H1 (cell line): Measurements from ENCODE around the gene CMIP. TPM values are rescaled to one million over a fixed set of nuclear protein-coding genes. Genes with fewer than 3 reads are reported as not detected.

Experiments
- CTCF ChIA-PET: fragments of 300-600 bp; sonication (Branson Sonifier 250); formaldehyde crosslinking; loops from one replicate; lab custom pipeline; 2021; ENCODE audit not compliant: partially characterized antibody; lab: Charles Lee
- POLR2A ChIA-PET: fragments of 300-600 bp; sonication (Branson Sonifier 250); formaldehyde crosslinking; loops from one replicate; lab custom pipeline; 2021; ENCODE audit warnings: inconsistent platforms; ENCODE audit not compliant: partially characterized antibody; lab: Charles Lee
- DNase-seq, 2 experiments: peaks; one replicate each; pipeline versions ENCODE4 v3.0.0 to v3.0.0-alpha.2; 2010 to 2022; ENCODE audit warnings: low spot score in 2 of 2, low read depth in 1 of 2, mixed read lengths in 1 of 2
- FAIRE-seq: peaks from 2 replicates; lab custom pipeline; 2011; peaks lifted over from hg19 to GRCh38; lab: Jason Lieb, UNC
- H2AFZ ChIP-seq: 2 replicates; pipeline ENCODE4 v1.8.1; 2012; ENCODE audit warnings: low read length, inconsistent platforms
- H2AK5ac ChIP-seq: 2 replicates; pipeline ENCODE4 v1.6.1; 2013; ENCODE audit warnings: low read depth, low read length
- H2BK120ac ChIP-seq: replicated peaks from 2 replicates; pipeline ENCODE3; 2013; ENCODE audit warnings: low read depth, low read length, inconsistent platforms
- H2BK12ac ChIP-seq: 2 replicates; pipeline ENCODE4 v1.6.1; 2013; ENCODE audit warnings: low read depth, low read length
- H2BK15ac ChIP-seq: 2 replicates; pipeline ENCODE4 v1.6.1; 2013; ENCODE audit warnings: low read length
- H2BK20ac ChIP-seq: 2 replicates; pipeline ENCODE4 v1.6.1; 2013; ENCODE audit warnings: low read length
- H2BK5ac ChIP-seq: 2 replicates; pipeline ENCODE4 v1.6.1; 2013; ENCODE audit warnings: low read depth, low read length
- H3K14ac ChIP-seq: 2 replicates; pipeline ENCODE4 v1.6.1; 2013; ENCODE audit warnings: inconsistent platforms; ENCODE audit not compliant: insufficient read length
- H3K18ac ChIP-seq: 2 replicates; pipeline ENCODE4 v1.6.1; 2013; ENCODE audit warnings: low read length; ENCODE audit errors: extremely low read depth
- H3K23ac ChIP-seq: 2 replicates; pipeline ENCODE4 v1.6.1; 2013; ENCODE audit warnings: inconsistent platforms; ENCODE audit not compliant: insufficient read length
- H3K23me2 ChIP-seq: 2 replicates; pipeline ENCODE4 v1.6.1; 2013; ENCODE audit warnings: low read depth, low read length
- H3K27ac ChIP-seq: 2 replicates; pipeline ENCODE4 v1.6.1; 2011; ENCODE audit warnings: low read depth, low read length, inconsistent platforms
- H3K27me3 ChIP-seq, 4 experiments: replicated peaks in 1 of 4; 1 replicate in 1 of 4; 2 replicates in 3 of 4; pipeline versions ENCODE4 v1.6.1 to v1.8.1; 2011 to 2013; ENCODE audit warnings: low read length in 3 of 4, mild to moderate bottlenecking in 3 of 4, inconsistent platforms in 2 of 4, mixed read lengths in 2 of 4, moderate library complexity in 1 of 4; ENCODE audit not compliant: control insufficient read depth in 3 of 4, insufficient read depth in 3 of 4; ENCODE audit errors: extremely low read depth in 1 of 4
- H3K36me3 ChIP-seq, 4 experiments: 2 replicates each; pipeline versions ENCODE4 v1.6.1 to v1.8.1; 2011 to 2013; ENCODE audit warnings: mild to moderate bottlenecking in 4 of 4, low read length in 3 of 4, moderate library complexity in 2 of 4, control low read depth in 1 of 4, inconsistent platforms in 1 of 4; ENCODE audit not compliant: insufficient read depth in 4 of 4, control insufficient read depth in 2 of 4
- H3K4ac ChIP-seq: replicated peaks from 2 replicates; pipeline ENCODE3; 2013; ENCODE audit warnings: low read length, low read depth, mixed read lengths, inconsistent platforms; ENCODE audit not compliant: insufficient read length
- H3K4me1 ChIP-seq, 4 experiments: replicated peaks in 1 of 4; 1 replicate in 1 of 4; 2 replicates in 3 of 4; pipeline versions ENCODE4 v1.6.1 to v1.8.1; 2011 to 2013; ENCODE audit warnings: low read length in 3 of 4, inconsistent platforms in 2 of 4, mixed read lengths in 1 of 4; ENCODE audit not compliant: insufficient read depth in 4 of 4, control insufficient read depth in 3 of 4
- H3K4me2 ChIP-seq, 2 experiments: 2 replicates each; pipeline versions ENCODE4 v1.6.1 to v1.8.1; 2011 to 2013; ENCODE audit warnings: low read depth in 2 of 2, low read length in 2 of 2, control low read depth in 1 of 2, inconsistent platforms in 1 of 2, mild to moderate bottlenecking in 1 of 2; ENCODE audit not compliant: insufficient read depth in 1 of 2
- H3K4me3 ChIP-seq, 4 experiments: fragments of 200-600, 300-600 bp in 1 of 4; sonication (generic), shearing (Covaris generic), sonication (Bioruptor Twin) in 1 of 4; 2 replicates each; pipeline versions ENCODE4 v1.5.1 to v1.8.1; 2011 to 2016; ENCODE audit warnings: low read length in 4 of 4, low read depth in 3 of 4, control low read depth in 2 of 4, inconsistent platforms in 2 of 4, mild to moderate bottlenecking in 2 of 4, mixed read lengths in 1 of 4, moderate library complexity in 1 of 4; ENCODE audit not compliant: insufficient read depth in 2 of 4; ENCODE audit errors: extremely low read depth in 1 of 4
- H3K56ac ChIP-seq: replicated peaks from 2 replicates; pipeline ENCODE3; 2013; ENCODE audit warnings: low read depth, mild to moderate bottlenecking, mixed read lengths, low read length, inconsistent platforms; ENCODE audit not compliant: insufficient read length
- H3K79me1 ChIP-seq: 2 replicates; pipeline ENCODE4 v1.6.1; 2013; ENCODE audit warnings: low read depth, low read length, control low read depth
- H3K79me2 ChIP-seq, 2 experiments: 2 replicates each; pipeline versions ENCODE4 v1.6.1 to v1.8.1; 2012 to 2013; ENCODE audit warnings: low read length in 2 of 2, mild to moderate bottlenecking in 2 of 2, inconsistent platforms in 1 of 2; ENCODE audit not compliant: insufficient read depth in 2 of 2, control insufficient read depth in 1 of 2
- H3K9ac ChIP-seq, 4 experiments: replicated peaks in 1 of 4; 1 replicate in 1 of 4; 2 replicates in 3 of 4; pipeline versions ENCODE4 v1.6.1 to v1.8.1; 2011 to 2013; ENCODE audit warnings: low read depth in 3 of 4, low read length in 3 of 4, control low read depth in 2 of 4, mild to moderate bottlenecking in 2 of 4, moderate library complexity in 2 of 4, inconsistent platforms in 1 of 4; ENCODE audit errors: extremely low read depth in 1 of 4
- H3K9me3 ChIP-seq, 2 experiments: 2 replicates each; pipeline versions ENCODE4 v1.6.1 to v1.8.1; 2012 to 2013; ENCODE audit warnings: mild to moderate bottlenecking in 2 of 2, moderate library complexity in 2 of 2, control low read depth in 1 of 2, inconsistent platforms in 1 of 2, low read depth in 1 of 2, low read length in 1 of 2, mixed read lengths in 1 of 2; ENCODE audit not compliant: insufficient read depth in 2 of 2
- H4K20me1 ChIP-seq, 2 experiments: replicated peaks in 1 of 2; 2 replicates each; pipeline versions ENCODE3 to v1.8.1; 2011 to 2013; ENCODE audit warnings: inconsistent platforms in 2 of 2, low read length in 2 of 2, mild to moderate bottlenecking in 1 of 2; ENCODE audit not compliant: insufficient read depth in 2 of 2, control insufficient read depth in 1 of 2
- H4K5ac ChIP-seq: 2 replicates; pipeline ENCODE4 v1.6.1; 2013; ENCODE audit warnings: low read length, low read depth, mixed read lengths, inconsistent platforms; ENCODE audit not compliant: insufficient read length
- H4K8ac ChIP-seq: 2 replicates; pipeline ENCODE4 v1.8.0; 2013; ENCODE audit warnings: mild to moderate bottlenecking, moderate library complexity, low read length, inconsistent platforms; ENCODE audit not compliant: insufficient read depth; ENCODE audit errors: extremely low read depth
- H4K91ac ChIP-seq: replicated peaks from 2 replicates; pipeline ENCODE3; 2013; ENCODE audit warnings: low read length, mixed read lengths, inconsistent platforms; ENCODE audit not compliant: insufficient read length
- BACH1 ChIP-seq: IDR thresholded peaks from 2 replicates; pipeline ENCODE4 v1.6.1; 2012; ENCODE audit warnings: low read length, improper control_type of control experiment
- CEBPB ChIP-seq: IDR thresholded peaks from 2 replicates; pipeline ENCODE4 v1.6.1; 2012; ENCODE audit warnings: low read depth, low read length
- KDM1A ChIP-seq: fragments of 200-600, 300-600 bp; sonication (generic); IDR thresholded peaks from 2 replicates; pipeline ENCODE4 v1.7.1; 2016; ENCODE audit warnings: mild to moderate bottlenecking, low read length, borderline replicate concordance
- MAFK ChIP-seq: IDR thresholded peaks from 2 replicates; pipeline ENCODE4 v1.6.1; 2012; ENCODE audit warnings: low read depth, mild to moderate bottlenecking, improper control_type of control experiment, low read length
- TAF1 ChIP-seq: IDR thresholded peaks from 2 replicates; pipeline ENCODE4 v1.6.1; 2011; ENCODE audit warnings: mild to moderate bottlenecking, low read depth, low read length
- TBP ChIP-seq: IDR thresholded peaks from 2 replicates; pipeline ENCODE4 v1.6.1; 2011; ENCODE audit warnings: low read depth, low read length, improper control_type of control experiment
- WGBS, 2 experiments: shearing (Covaris generic) in 1 of 2; methylation state at CpG; one replicate each; pipeline versions ENCODE4 v1.1.6 to v1.1.7; 2013 to 2015; ENCODE audit warnings: low lambda C conversion rate in 2 of 2, mixed read lengths in 2 of 2, inconsistent platforms in 1 of 2, low coverage in 1 of 2, missing lambda C conversion rate in 1 of 2; ENCODE audit not compliant: insufficient replicate concordance in 2 of 2, insufficient coverage in 1 of 2, insufficient read length in 1 of 2; ENCODE audit errors: extremely low coverage in 1 of 2, missing lambda C conversion rate in 1 of 2; 5-methylcytosine and 5-hydroxymethylcytosine counted together
- polyA plus RNA-seq, 7 experiments: library from polyadenylated mRNA; depleted of rRNA in 3 of 7; stranded (reverse) in 5 of 7; unstranded in 2 of 7; fragments of >200 nt in 5 of 7; fragments of 200-250 nt in 2 of 7; gene quantifications; 1 replicate in 5 of 7; 2 replicates in 1 of 7; 4 replicates in 1 of 7; pipeline versions ENCODE4 v1.2.1 to v1.2.3, GENCODE V29; 2011 to 2013; ENCODE audit warnings: missing spikeins in 2 of 7, mixed read lengths in 2 of 7
- total RNA-seq: library from RNA; stranded (reverse); fragmentation: NEBNext Ultra II Directional; extraction: Animal tissue kit (Norgen Biotek cat#: 25700); gene quantifications from 2 replicates; pipeline ENCODE4 v1.2.1, GENCODE V29; 2021

CMIP gene
- total and polyA plus RNA-seq, 2 of the 8 experiments (the other 6 are each of a cell fraction or from before 2014, with no cell fraction given) = 7.9 to 53.2 TPM

DNA sequence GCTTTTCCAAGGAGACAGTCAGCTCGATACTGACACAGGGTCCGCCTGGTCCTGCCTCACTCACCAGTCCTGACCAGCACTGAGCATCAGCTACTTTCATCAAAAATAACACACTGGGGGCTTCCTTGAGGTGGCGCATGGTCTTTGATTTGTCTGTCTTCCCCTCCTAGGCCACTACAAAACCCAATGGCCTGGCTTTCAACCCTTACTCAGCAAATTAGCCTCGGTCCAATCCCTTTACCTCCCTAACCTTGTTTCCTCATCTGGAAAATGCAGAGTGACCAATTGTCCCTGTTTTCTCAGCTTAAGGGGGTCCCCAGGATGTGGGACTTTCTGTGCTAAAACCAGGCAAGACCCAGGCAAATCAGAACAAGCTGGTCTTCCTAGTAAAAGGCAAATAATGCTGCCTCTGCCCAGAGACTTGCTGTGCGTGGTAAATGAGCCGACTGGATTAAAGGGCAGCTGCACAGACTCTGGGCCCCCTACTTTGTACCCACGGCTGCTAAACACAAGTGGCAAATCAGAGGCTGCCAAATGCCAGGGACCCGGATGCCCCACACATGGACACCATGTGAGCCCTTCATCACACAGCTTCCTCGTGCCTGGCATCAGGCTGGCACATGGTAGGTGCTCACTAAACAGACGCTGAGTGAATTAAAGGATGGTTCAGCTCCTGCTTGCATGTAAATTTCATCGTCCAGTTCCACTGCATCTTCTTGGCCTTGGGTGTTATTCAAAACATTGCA lies 31.2 kb upstream of the CMIP start:
- Histone ChIP-seq H3K36me3 (no peaks in the 10 kb centered on the region), H3K56ac (no peak overlapping the region), H3K79me2 (no peaks in the 10 kb centered on the region), H3K14ac (no peak overlapping the region), H4K5ac (no peak overlapping the region), H3K18ac (no peak overlapping the region), H3K4me1 (peaks cover 0 to 14% (median 6%) of the 10 kb centered on the region in 4 experiments; a peak in 6 of 7 replicates), H3K4me2 (no peak overlapping the region), H2BK120ac (no peak overlapping the region), H4K20me1 (no peaks in the 10 kb centered on the region), H2BK5ac (no peak overlapping the region), H3K23me2 (peaks cover 1% of the 10 kb centered on the region; the same call in 1 of the 2 replicates), H3K4ac (no peak overlapping the region), H4K91ac (no peak overlapping the region), H2AK5ac (no peak overlapping the region), H3K9ac (no peak overlapping the region), H3K27me3 (no peaks in the 10 kb centered on the region), H2BK12ac (no peak overlapping the region), H2AFZ (no peak overlapping the region), H3K9me3 (no peaks in the 10 kb centered on the region), H3K79me1 (no peaks in the 10 kb centered on the region), H3K23ac (no peak overlapping the region), H2BK15ac (no peak overlapping the region; the same call in 1 of the 2 replicates), H4K8ac (no peak overlapping the region; the same call in 1 of the 2 replicates), H3K27ac (no peak overlapping the region), H3K4me3 (no peak overlapping the region), H2BK20ac (no peak overlapping the region)
- 0 out of 2 replicates have a peak, but pooled peaks have one; percentile 35 for TF ChIP-seq BACH1
- TF ChIP-seq TAF1 = no peak
- TF ChIP-seq TBP = no peak
- no peak for TF ChIP-seq KDM1A
- no peak for TF ChIP-seq CEBPB
- peak; percentile 50; the same call in 1 of the 2 replicates for TF ChIP-seq MAFK
- WGBS, 2 experiments = 88% methylated on average over 11 of the region's 11 CpGs; no CpG with 5 or more reads in 1 of the 2 experiments
- ChIA-PET POLR2A (interaction anchor here (1.0 kb wide), 1 partner anchor 88 kb away, joined by 3 read pairs; no protein-coding TSS in a partner anchor), CTCF (interaction anchor here (0.7 to 2.8 kb wide), 13 partner anchors 9 to 316 kb away, joined by 3 to 10 read pairs (median 4); no protein-coding TSS in a partner anchor)
- FAIRE-seq (no peak), DNase-seq (no peak)
